GM19099 (cell line): ENCODE measurements around the gene TBC1D32.
A peak's percentile ranks its signal among the peaks of the same experiment; 100 is the strongest.

Source experiments
- POLR2A ChIP-seq: IDR thresholded peaks from 3 replicates; pipeline ENCODE4 v1.6.1; 2011; ENCODE audit warnings: low read depth; ENCODE audit not compliant: insufficient read length; ENCODE audit errors: extremely low read depth

The TBC1D32 gene, protein sequence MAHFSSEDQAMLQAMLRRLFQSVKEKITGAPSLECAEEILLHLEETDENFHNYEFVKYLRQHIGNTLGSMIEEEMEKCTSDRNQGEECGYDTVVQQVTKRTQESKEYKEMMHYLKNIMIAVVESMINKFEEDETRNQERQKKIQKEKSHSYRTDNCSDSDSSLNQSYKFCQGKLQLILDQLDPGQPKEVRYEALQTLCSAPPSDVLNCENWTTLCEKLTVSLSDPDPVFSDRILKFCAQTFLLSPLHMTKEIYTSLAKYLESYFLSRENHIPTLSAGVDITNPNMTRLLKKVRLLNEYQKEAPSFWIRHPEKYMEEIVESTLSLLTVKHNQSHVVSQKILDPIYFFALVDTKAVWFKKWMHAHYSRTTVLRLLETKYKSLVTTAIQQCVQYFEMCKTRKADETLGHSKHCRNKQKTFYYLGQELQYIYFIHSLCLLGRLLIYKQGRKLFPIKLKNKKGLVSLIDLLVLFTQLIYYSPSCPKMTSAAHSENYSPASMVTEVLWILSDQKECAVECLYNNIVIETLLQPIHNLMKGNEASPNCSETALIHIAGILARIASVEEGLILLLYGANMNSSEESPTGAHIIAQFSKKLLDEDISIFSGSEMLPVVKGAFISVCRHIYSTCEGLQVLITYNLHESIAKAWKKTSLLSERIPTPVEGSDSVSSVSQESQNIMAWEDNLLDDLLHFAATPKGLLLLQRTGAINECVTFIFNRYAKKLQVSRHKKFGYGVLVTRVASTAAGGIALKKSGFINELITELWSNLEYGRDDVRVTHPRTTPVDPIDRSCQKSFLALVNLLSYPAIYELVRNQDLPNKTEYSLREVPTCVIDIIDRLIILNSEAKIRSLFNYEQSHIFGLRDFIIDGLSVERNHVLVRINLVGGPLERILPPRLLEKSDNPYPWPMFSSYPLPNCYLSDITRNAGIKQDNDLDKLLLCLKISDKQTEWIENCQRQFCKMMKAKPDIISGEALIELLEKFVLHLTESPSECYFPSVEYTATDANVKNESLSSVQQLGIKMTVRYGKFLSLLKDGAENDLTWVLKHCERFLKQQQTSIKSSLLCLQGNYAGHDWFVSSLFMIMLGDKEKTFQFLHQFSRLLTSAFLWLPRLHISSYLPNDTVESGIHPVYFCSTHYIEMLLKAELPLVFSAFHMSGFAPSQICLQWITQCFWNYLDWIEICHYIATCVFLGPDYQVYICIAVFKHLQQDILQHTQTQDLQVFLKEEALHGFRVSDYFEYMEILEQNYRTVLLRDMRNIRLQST

DNA sequence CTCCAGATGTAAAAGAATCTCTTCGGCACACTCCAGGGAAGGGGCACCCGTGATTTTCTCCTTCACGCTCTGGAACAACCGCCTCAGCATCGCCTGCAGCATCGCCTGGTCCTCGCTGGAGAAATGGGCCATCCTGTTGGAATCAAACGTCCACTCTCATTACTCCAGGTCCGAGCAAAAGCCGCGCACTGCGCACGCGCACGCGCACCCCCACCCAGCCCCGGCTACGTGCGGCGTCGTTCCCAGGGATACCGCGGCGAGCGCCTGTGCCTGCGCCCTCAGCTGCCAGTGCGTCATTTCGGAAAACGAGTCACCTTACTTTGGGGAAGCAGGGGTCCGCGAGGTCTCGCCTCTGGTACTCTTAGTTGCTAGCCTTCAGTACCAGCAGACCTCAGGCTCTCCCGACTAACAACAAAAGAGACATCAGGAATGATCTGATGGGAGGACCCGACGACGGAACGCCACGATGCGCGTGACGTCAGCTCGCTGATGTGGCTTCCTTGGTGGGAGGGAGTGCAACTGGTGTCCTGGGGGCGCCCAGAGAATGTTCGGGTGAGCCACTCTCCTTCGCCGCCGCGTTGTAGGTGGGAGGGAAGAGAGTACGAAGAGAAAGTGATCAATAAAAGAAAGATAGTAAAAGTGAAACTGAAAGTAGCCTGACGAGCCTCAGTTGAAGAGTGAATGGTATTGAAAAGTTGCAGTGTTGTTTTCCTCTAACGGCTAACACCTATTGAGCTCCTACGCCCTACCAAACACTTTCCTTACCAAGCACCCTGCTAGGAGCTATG lies at the start of gene TBC1D32:
TSS of gene TBC1D32 (minus strand) at position 182 of the 788 bp plus-strand sequence. CDS start at position 132, 50 bp downstream.
- peak; percentile 69 for TF ChIP-seq POLR2A

DNA sequence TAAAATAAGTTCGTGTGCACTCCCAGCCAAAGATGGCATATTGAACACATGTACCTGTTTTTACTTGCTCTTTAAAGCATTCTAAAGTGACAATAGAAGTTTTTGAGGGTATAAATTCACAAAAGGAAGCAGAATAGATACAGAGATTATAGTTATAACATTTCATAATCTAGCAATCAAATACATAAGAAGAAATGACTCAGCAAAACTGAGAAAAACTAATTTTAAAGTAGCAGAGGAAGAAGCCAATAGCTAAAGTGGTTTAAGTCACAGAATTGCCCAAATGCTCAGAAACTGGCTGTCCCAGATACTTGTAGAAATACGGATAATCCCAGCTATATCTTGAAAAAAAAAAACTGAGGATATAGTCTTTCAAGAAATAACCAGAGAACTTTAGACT lies 49.2 kb upstream of the TBC1D32 start:
- no peak for TF ChIP-seq POLR2A

DNA sequence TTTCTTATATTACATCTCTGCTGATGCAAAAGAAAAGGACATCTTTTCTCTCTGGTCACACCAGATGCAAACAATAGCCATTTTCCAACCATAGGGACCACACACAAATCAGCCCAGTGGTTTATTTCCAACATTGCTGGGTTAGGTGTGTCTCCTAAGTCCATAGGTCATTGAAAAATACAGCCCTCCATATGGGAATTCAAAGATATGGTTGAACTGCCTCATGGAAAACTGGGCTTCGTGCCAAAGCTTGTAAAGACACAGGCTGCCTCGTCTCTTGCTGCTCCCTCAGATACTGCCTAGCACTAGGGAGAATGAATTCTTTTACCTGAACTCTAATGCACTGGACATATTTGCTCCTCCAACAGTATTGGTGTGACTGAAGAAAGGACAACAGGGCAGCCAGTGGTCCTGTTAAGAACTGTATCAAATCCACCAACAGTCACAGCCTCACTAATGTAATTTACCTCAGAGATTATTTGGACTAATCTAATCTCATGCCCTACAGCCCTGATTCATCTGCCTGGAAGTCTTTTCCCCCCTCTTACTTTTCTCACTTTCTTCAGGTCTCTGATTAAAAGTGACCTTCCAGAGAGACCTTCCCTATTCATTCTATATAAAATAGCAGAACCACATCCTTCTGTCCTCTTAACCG lies 48.3 kb upstream of the TBC1D32 start:
- TF ChIP-seq POLR2A = no peak

DNA sequence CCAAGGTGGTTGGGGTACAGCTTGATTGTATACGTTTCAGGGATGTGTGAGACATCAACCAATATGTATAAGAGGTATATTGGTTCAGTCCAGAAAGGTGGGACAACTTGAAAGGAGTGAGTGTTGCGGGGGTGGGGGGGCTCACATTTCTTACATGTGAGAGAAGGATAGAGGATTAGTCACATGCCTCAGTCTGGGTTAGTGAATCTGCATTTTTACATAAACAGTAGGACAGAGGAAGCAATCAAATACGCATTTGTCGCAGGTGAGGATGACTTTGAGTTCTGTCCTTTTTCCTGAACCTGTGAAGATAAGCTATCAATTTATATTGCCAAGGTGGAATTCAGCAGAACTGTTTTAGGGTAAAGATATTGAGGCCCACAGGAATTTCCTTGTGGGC lies 42.1 kb upstream of the TBC1D32 start:
- TF ChIP-seq POLR2A = no peak

DNA sequence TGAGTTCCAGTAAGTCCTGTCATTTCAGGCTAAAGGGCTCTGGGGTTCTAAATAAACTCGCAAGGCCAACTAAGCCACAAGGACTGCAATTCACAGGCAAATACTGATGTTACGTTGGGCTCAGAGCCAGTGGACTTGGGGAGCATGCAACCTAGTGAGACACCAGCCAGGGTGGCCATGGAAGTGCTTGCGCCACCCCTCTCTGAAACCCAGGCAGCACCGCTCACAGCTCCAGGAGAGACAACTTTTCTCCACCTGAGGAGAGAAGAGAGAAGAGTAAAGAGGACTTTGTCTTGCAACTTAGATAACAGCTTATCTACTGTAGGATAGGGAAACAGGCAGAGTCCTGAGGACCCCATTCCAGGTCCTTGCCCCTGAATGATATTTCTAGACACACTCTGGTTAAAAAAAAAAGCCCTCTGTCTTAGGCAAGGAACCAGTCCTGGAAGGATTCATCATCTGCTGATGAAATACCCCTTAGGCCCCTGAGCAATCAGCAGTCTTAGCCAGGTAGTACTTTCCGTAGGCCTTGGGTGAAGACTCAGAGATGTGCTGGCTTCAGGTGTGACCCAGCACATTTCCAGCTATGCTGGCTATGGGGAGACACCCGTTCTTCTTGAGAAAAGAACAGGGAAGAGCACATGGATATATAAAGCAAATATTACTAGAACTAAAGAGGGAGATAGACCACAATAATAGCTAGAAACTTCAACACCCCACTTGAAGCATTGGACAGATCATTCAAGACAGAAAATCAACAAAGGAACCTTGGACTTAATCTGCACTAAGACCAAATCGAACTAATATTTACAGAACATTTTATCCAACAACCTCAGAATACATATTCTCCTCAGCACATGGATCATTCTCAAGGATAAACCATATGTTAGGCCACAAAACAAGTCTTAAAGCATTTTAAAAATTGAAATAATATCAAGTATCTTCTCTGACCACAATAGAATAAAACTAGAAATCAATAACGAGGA lies 31.5 kb upstream of the TBC1D32 start:
- TF ChIP-seq POLR2A = no peak

DNA sequence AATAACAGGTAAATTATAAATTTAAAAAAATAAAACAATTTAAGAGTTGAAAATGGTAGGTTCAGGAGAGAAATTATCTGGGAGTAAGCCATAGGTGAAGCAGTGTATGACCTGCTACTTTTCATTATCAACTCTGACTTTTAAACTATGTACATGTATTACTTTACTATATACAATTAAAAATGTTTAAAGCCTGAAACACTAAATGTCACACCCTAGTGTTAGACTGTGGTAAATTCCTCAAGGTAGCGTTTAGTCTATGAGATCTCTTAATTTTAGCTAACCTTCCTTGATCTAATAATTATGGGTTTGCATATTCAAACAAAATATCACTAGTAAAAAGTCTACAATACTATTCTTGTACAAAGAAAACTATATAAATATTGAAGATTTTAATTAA lies 22.3 kb upstream of the TBC1D32 start:
- no peak for TF ChIP-seq POLR2A

DNA sequence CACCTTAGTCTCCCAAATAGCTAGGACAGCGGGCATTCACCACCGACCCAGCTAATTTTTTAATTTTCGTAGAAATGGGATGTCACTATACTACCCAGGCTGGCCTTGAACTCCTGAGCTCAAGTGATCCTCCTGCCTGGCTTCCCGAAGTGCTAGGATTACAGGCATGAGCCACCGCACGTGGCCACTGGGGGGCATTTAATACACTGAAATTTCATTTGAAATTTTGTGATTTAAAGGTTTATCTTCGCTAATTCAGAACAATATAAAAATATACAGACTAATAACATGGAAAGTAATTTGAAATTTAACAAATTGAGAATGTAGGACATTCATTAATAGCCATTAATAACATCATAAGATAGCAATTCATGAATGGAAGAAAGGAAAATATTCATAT lies 20.5 kb upstream of the TBC1D32 start:
- TF ChIP-seq POLR2A = no peak

DNA sequence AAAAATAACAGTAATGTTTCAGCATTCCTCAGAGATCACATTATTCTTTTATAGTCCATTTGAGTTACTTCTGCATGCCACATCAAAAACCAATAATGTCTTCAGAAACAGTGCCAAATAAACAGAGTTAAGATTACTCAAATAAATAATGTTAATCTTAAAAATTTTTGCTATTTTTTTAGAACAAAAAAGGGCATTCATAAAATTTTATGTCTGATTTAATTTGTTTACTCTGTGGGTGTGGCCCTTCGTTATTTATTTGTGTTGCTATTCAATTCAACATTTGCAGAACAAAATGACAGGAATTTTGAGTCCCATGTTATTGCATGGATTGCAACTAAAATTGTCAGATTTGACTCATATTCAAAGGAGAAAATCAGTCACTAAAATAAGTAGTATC lies 18.7 kb upstream of the TBC1D32 start:
- no peak for TF ChIP-seq POLR2A

DNA sequence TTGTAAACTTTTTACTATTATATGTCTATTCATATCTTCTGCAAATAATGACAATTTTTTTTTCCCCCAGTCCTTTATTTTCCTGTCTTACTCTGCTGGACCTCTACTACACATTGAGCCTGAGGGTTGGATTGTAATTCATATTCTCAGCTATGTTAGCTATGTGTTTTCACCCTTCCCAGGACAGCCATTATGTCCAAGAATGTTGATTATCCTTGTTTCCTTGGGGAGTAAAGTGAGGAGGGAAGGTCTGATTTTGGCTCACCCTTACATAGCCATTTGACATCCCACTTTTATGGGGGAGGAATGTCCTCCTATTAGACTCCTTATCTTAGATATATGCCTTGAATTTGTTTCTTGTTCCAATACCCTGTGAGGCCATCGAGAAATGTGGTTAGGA lies 17.6 kb upstream of the TBC1D32 start:
- TF ChIP-seq POLR2A = no peak

DNA sequence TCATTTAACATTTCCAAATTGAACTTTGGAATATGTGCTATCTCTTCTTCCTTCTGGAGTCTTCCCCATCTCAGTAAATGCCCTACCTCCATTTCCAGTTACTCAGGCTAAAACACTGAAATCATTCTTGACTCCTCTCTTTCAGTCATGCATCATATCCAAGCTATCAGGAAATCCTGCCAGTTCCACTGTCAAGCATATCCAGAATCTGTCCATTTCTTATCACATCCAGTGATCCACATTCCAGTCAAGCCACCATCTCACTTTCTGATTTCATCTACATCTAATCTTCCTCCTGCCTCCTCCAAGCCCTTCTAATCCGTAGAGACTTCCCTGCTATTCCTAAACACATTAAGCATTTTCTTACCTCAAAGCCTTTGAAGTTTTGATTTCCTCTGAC lies 15.3 kb upstream of the TBC1D32 start:
- no peak for TF ChIP-seq POLR2A

DNA sequence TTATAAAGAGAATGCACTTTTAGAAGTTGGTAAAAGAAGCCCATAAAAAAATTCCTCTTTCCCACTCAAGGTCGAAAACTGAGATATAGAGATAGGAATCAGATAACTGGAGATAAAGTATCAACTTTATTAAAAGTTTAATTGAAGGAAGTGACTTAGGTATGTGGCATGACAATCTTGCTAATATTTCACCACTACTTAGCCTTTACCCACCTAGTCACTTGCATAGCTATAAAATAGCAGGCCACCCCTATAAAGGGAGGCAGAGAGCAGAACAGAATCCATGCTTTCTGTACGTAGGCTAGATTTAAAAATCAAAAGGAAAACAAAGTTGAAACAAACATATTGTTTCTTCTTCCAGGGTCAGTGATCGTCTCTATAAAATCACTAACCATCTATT lies 13.2 kb upstream of the TBC1D32 start:
- TF ChIP-seq POLR2A = no peak

DNA sequence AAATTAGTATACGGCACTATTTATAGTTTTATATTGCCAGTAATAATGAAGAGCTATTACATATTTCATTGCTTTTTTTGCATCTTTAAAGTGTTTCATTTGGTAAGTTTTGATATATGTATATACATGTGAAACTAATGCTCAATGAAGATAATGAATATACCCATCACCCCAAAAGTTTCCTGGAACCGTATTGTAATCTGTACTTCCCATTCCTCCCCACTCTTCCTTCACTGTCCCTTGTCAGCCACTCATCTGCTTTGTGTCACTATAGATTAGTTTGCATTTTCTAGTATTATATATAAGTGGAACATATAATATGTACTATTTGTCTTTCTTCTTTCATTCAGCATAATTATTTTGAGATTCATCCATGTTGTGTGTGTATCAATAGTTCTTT lies 10.3 kb upstream of the TBC1D32 start:
- no peak for TF ChIP-seq POLR2A

DNA sequence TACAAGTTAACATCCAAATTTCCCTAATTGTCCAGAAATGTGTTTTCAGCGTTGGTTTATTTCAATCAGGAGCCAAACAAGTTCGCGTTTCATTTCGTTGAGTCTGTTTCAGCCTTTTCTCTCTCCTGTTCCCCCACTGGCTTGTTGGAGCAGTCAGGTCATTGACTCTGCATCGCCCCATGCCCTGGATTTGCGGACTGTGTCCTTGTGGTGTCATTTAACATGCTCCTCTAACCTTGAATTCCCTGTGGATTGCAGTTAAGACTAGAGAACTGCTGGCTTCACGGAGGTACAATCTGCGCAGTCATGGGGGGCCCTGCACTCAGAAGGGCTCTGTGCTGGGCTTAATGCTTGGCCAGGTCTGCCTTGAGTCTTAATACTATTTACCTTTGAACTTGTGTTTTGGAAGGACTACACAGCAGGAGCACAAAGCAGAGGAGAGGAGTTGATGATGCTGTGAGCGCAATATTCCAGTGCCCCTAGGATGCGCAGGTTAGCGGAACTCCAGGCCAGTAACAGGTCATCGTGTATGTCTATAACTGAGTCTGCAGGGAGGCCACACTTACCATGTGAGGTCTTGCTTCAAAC lies 5.5 kb upstream of the TBC1D32 start:
- TF ChIP-seq POLR2A = no peak

DNA sequence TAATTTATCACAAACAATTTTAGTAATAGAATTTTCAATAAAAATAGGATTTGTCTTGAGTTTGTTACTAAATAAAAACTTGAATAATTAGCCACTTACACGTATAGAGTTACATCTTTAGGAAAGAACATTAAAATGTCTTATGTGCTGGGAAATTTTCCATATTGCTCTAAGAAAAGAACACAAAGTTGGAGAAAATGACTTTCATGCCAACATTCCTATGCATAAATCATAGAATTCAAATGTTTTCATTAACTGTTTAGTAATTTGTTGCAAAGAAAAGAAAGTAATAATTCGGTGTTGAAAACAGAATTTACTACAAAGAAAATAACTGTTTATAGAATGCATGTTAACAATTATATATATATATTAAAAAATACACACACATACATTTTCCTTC lies 4.7 kb upstream of the TBC1D32 start:
- no peak for TF ChIP-seq POLR2A
